GM12892 (cell line): Measurements from ENCODE around the gene KIR2DL3.

Experiments used
- POLR2A ChIP-seq: IDR thresholded peaks from 2 replicates; pipeline ENCODE4 v1.6.1; 2011; ENCODE audit warnings: low read depth, low read length, control low read depth
- POLR2AphosphoS5 ChIP-seq: IDR thresholded peaks from 2 replicates; pipeline ENCODE4 v1.6.1; 2011; ENCODE audit warnings: low read depth, low read length, control low read depth

- TF ChIP-seq POLR2AphosphoS5 (no peak), POLR2A (no peak)
Observed at GRCh38 chr19:54704928-54705327, 33.4 kb upstream of the KIR2DL3 start.
